ENCODE results near the gene NDUFS8. TPM values are rescaled to one million over a fixed set of nuclear protein-coding genes. Genes with fewer than 3 reads are reported as not detected.
A peak's percentile ranks its signal among the peaks of the same experiment; 100 is the strongest.

NDUFS8 gene
- total RNA-seq, 1 donor from 2014 or later: 168 TPM

- DNase-seq (ENCODE audit: extremely low spot score, unreplicated experiment): no peak
- H3K27ac Mint-ChIP-seq: no peak overlapping the region
- TF ChIP-seq CTCF (conservative IDR thresholded peaks at IDR 0.05): no peak
- H3K4me3 Mint-ChIP-seq: no peak overlapping the region
- H3K4me1 Mint-ChIP-seq (ENCODE audit: unreplicated experiment): peaks cover 34% of the 10 kb centered on the region
- peaks cover 14% of the 10 kb centered on the region for H3K27me3 Mint-ChIP-seq
- no peaks in the 10 kb centered on the region for H3K9me3 Mint-ChIP-seq
- no peaks in the 10 kb centered on the region for H3K36me3 Mint-ChIP-seq
Measured at GRCh38 chr11:68007498-68008380, 22.7 kb upstream of the NDUFS8 start.

- no peaks in the 10 kb centered on the region for H3K9me3 Mint-ChIP-seq
- TF ChIP-seq CTCF (conservative IDR thresholded peaks at IDR 0.05): no peak
- no peaks in the 10 kb centered on the region for H3K36me3 Mint-ChIP-seq
- peaks cover 36% of the 10 kb centered on the region for H3K4me1 Mint-ChIP-seq (ENCODE audit: unreplicated experiment)
- DNase-seq (ENCODE audit: extremely low spot score, unreplicated experiment): no peak
- no peak overlapping the region for H3K4me3 Mint-ChIP-seq
- H3K27ac Mint-ChIP-seq: peak overlapping the region; percentile 57
- H3K27me3 Mint-ChIP-seq: peaks cover 11% of the 10 kb centered on the region
Measured at GRCh38 chr11:68008381-68009337, 21.8 kb upstream of the NDUFS8 start.

GRCh38 chr11:68009391-68010089 lies 20.9 kb upstream of the NDUFS8 start:
- TF ChIP-seq CTCF (conservative IDR thresholded peaks at IDR 0.05): no peak
- Mint-ChIP-seq H3K27ac (peak overlapping the region; percentile 57), H3K36me3 (no peaks in the 10 kb centered on the region), H3K27me3 (peaks cover 11% of the 10 kb centered on the region), H3K4me3 (no peak overlapping the region), H3K9me3 (no peaks in the 10 kb centered on the region), H3K4me1 (ENCODE audit: unreplicated experiment) (peaks cover 40% of the 10 kb centered on the region)
- DNase-seq (ENCODE audit: extremely low spot score, unreplicated experiment): no peak

GRCh38 chr11:68010090-68011041 lies 20.1 kb upstream of the NDUFS8 start, which contains the start of gene ALDH3B1:
TSS of gene ALDH3B1 (plus strand) at chr11:68010327. CDS start at chr11:68015298, 4,971 bp downstream.
- H3K36me3 Mint-ChIP-seq: no peaks in the 10 kb centered on the region
- peaks cover 5% of the 10 kb centered on the region for H3K27me3 Mint-ChIP-seq
- no peak within 1 kb of the TSS for H3K4me3 Mint-ChIP-seq
- H3K4me1 Mint-ChIP-seq (ENCODE audit: unreplicated experiment): peaks cover 35% of the 10 kb centered on the region
- DNase-seq (ENCODE audit: extremely low spot score, unreplicated experiment): no peak
- H3K27ac Mint-ChIP-seq: peak within 1 kb of the TSS; percentile 71
- no peak for TF ChIP-seq CTCF (conservative IDR thresholded peaks at IDR 0.05)
- H3K9me3 Mint-ChIP-seq: no peaks in the 10 kb centered on the region
